GM21423 (cell line): Measurements from ENCODE around the gene GPANK1.

Source experiments
- ATAC-seq: cut with Tn5 transposase; IDR thresholded peaks from one replicate; pipeline ENCODE4 v1.9.1; 2021; ENCODE audit warnings: mild to moderate bottlenecking, moderate library complexity; ENCODE audit not compliant: unreplicated experiment

GPANK1 gene

DNA sequence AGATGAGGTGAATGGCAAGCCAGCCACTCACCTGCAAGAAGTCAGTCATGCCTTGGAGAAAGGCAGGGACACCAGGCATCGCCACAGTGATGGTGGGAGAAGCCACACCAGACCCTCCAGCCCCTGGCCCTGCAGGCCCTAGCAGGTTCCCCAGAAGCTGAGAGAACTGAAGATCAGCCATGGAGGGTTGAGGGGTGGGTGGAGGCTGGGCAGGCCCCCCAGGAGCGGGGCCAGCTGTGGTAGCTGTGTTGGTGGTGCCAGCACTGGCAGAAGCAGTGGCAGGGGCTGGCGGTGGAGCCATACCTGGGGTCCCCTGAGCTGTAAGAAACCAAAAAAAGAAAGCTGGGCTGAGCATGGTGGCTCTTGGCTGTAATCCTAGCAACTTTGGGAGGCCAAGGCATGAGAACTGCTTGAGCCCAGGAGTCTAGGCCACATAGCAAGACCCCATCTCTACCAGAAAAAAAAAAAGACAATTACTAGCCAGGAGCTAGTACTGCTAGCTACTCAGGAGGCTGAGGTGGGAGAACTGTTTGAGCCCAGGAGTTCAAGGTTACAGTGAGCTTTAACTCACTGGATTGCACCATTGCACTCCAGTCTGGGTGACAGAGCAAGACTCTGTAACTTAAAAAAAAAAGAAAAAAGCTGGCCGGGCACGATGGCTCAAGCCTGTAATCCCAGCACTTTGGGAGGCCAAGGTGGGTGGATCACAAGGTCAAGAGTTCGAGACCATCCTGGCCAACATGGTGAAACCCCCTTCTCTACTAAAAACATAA, 21.8 kb downstream of the GPANK1 start:
- ATAC-seq, result no peak

DNA sequence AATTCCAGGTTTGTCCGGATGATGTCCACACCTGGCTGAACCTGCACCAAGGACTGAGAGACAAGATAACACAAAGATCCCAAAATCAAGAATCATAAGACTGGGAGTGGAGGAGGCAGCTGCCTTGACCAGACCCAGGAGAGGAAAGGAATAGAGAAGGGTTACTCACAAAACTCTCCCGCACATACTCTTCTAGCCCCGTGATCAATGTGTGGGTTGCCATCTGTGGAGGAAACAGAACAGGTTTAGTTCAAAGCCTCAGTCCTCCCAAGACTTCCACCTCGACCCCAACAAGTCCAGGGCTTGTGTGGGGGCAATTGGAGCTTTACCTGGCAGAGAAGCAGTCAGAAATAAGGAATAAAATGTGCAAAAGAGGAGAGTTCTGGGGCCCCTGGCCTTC, 23.4 kb downstream of the GPANK1 start:
- no peak for ATAC-seq

DNA sequence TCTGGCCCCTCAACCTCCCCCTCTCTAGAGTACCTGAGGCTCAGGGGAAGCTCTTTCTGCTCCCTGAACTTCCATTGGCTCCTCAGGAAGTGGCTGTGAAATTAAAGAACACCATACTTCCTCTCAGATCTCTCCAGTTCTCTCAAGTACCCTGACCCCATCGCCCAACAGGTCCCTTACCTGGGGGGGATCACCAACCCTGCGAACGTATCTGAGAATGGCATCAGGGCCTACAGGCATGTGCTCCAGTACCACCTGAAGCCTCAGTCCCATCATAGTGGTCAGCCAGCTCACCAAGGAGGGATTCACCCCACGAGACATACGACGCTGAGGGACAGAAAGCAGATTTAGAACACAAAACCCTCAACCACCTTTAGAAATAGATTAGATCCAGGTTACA, 24.2 kb downstream of the GPANK1 start:
- no peak for ATAC-seq

DNA sequence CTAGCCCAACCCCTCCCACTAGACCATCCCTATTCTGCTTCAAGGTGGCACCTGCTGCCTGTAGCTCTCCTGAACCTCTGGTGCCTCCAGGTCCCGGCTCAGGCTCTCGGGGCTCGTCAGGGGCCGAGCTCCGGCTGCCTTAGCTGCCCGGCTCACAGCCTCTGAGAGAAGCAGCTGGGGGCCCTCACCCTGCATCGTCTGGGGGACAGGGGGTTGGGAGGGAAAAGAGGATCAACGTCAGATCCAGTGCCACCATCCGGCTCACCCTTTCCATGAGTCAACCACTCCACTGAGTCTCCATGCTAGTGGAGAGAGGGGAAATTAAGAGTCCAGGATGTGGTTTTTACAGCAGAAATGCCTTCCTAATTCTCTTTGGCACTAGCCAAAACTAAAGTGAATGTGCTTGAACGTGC, 25.3 kb downstream of the GPANK1 start:
- no peak for ATAC-seq

GRCh38 chr6:31639043-31639442, 25.8 kb downstream of the GPANK1 start:
- ATAC-seq, result no peak

- no peak for ATAC-seq
Observed at GRCh38 chr6:31636698-31637596, 27.9 kb downstream of the GPANK1 start.

- no peak for ATAC-seq
Observed at GRCh38 chr6:31634969-31635575, 29.7 kb downstream of the GPANK1 start.

DNA sequence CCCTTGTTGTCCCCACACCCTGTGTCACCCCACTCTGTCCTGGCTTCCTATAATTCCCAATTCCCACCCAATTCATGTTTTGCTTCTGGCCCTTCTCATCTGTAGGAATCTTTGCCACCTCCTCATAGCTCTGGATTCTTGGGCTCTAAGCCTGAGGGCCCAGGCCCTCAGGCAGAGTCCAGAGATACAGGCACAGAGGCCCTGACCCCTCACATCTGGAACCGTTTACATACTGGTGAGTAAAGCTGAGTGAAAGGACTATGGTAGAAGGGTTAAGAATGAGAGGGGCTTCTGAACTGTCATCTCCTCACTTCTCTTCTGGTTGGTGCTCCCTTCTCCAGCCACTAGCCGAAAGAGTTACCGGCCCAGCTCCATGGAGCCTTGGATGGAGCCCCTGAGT, 30.7 kb downstream of the GPANK1 start:
- ATAC-seq, result no peak

DNA sequence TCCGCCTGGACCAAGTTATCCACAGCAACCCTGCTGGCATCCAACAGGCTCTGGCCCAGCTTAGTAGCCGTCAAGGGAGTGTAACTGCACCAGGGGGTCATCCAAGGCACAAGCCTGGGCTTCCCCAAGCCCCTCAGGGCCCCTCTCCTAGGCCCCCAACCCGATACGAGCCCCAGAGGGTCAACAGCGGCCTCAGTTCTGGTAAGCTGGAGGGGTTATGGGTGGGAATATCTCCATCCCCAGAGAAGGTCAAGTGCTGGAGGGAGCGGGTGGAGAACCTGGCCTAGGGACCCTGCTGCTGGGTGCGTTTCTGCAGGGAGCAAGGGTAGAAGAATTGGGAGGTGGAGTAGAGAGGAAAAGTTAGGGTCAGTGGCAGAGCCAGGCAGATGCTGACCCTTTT, 31.4 kb downstream of the GPANK1 start:
- ATAC-seq, result no peak

DNA sequence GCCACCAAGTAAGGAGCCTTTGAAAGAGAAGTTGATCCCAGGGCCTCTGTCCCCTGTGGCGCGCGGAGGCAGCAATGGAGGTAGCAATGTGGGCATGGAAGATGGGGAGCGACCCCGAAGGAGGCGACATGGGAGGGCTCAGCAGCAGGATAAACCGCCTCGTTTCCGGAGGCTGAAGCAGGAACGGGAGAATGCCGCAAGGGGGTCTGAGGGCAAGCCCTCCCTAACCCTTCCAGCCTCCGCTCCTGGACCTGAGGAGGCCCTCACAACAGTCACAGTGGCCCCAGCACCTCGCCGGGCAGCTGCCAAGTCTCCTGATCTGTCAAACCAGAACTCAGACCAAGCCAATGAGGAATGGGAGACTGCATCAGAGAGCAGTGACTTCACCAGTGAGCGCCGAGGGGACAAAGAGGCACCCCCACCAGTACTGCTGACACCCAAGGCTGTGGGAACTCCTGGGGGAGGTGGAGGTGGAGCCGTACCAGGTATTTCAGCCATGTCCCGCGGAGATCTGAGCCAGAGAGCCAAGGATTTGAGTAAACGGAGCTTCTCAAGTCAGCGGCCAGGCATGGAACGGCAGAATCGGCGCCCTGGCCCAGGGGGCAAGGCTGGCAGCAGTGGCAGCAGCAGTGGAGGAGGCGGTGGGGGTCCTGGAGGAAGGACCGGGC, 32.4 kb downstream of the GPANK1 start:
- ATAC-seq, result no peak

DNA sequence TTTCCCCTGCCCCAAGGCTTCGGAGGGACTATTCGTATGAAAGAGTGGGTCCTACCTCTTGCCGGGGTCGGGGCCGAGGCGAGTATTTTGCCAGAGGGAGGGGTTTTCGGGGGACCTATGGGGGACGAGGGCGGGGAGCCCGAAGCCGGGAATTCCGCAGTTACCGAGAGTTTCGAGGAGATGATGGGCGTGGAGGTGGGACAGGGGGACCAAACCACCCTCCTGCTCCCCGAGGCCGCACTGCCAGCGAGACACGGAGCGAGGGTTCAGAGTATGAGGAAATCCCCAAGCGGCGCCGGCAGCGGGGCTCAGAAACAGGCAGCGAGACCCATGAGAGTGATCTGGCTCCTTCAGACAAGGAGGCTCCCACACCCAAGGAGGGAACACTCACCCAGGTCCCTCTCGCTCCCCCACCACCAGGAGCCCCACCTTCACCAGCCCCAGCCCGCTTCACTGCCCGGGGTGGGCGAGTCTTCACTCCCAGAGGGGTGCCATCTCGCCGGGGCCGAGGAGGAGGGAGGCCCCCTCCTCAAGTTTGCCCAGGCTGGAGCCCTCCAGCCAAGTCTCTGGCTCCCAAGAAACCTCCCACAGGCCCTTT, 33.0 kb downstream of the GPANK1 start:
- ATAC-seq, result no peak

- ATAC-seq, result no peak
Observed at GRCh38 chr6:31631209-31631608, 33.6 kb downstream of the GPANK1 start.

DNA sequence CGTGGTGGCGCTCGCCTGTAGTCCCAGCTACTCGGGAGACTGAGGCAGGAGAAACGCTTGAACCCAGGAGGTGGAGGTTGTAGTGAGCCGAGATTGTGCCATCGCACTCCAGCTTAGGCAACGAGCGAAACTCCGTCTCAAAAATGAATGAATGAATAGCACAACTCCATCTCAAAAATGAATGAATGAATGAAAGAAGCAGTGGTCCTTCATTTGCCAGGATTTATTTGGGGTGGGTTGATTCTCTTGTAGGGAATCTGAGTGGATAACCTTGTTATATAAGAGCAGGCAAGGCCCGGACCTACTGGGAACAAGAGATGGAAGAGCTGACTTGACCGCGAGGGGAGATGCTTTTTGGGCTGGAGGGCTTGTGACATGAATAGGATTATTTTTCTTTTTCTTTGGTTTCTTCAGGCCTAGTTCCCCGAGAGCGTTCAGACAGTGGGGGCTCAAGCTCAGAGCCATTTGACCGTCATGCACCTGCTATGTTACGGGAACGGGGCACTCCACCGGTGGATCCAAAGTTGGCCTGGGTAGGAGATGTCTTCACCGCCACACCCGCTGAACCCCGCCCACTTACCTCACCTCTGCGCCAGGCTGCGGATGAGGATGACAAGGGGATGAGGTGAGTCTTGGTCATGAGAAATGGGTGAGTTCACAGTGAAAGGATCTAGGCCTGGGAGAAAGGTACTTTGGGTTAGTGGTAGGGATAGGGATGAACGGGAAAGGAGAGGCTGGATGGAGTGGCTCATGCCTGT, 34.4 kb downstream of the GPANK1 start:
- ATAC-seq, result no peak

- no peak for ATAC-seq
Observed at GRCh38 chr6:31629014-31629413, 35.8 kb downstream of the GPANK1 start.

DNA sequence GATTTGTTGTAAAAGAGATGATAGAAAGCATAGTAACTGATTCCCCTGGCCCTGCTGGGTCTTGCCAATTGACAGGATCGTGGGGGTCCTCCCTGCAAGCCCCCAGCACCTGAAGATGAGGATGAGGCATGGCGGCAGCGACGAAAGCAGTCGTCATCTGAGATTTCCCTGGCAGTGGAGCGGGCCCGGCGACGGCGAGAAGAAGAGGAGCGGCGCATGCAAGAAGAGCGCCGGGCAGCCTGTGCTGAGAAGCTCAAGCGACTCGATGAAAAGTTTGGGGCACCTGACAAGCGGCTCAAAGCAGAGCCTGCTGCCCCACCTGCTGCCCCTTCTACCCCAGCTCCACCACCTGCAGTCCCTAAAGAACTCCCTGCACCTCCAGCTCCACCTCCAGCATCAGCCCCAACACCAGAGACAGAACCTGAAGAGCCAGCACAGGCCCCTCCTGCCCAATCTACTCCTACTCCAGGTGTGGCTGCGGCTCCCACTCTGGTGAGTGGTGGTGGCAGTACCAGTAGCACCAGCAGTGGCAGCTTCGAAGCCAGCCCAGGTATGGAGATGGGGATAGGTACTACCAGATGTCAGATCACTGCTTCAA, 37.0 kb downstream of the GPANK1 start:
- no peak for ATAC-seq

GRCh38 chr6:31626952-31627351, 37.8 kb downstream of the GPANK1 start:
- no peak for ATAC-seq

DNA sequence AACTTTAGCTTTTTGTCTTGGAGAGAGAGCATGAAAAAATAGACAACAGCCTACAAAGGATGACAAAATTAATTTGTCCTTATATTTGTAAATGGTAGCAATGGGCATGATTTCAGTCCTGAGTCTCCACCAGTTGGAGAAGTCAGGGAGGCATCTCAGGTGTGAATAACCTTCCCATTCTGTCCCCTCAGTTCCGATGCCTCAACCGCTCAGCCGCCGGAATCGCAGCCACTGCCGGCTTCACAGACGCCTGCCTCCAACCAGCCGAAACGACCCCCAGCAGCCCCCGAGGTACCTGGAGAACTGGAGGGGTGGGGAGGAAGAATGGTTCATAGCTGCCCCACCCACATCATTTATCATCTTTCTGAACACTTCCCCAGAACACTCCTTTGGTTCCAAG, 40.7 kb downstream of the GPANK1 start:
- ATAC-seq, result no peak

- no peak for ATAC-seq
Observed at GRCh38 chr6:31622684-31623091, 42.1 kb downstream of the GPANK1 start.

GRCh38 chr6:31621991-31622390, 42.8 kb downstream of the GPANK1 start:
- no peak for ATAC-seq
